Osteocyte (in vitro differentiated cells): ENCODE data around the gene DDX39A. TPM values are rescaled to one million over a fixed set of nuclear protein-coding genes. Genes with fewer than 3 reads are reported as not detected.

Experiments
- DNase-seq: peaks from one replicate; pipeline ENCODE4 v3.0.0; 2021; ENCODE audit warnings: mixed read lengths; ENCODE audit not compliant: unreplicated experiment; ENCODE audit errors: extremely low spot score
- H3K27ac Mint-ChIP-seq: one replicate; pipeline ENCODE4 v1.8.0; 2021; ENCODE audit warnings: mild to moderate bottlenecking, mixed read lengths; ENCODE audit not compliant: unreplicated experiment
- H3K27me3 Mint-ChIP-seq: one replicate; pipeline ENCODE4 v1.8.0; 2021; ENCODE audit warnings: mixed read lengths; ENCODE audit not compliant: unreplicated experiment
- H3K36me3 Mint-ChIP-seq: one replicate; pipeline ENCODE4 v1.8.0; 2021; ENCODE audit warnings: mixed read lengths; ENCODE audit not compliant: unreplicated experiment
- H3K4me1 Mint-ChIP-seq: one replicate; pipeline ENCODE4 v1.8.0; 2021; ENCODE audit warnings: mixed read lengths; ENCODE audit not compliant: unreplicated experiment
- H3K4me3 Mint-ChIP-seq: one replicate; pipeline ENCODE4 v1.8.0; 2021; ENCODE audit warnings: mild to moderate bottlenecking, moderate library complexity, mixed read lengths; ENCODE audit not compliant: unreplicated experiment
- H3K9me3 Mint-ChIP-seq: one replicate; pipeline ENCODE4 v1.8.0; 2021; ENCODE audit warnings: mixed read lengths; ENCODE audit not compliant: unreplicated experiment
- total RNA-seq: library from RNA; stranded (reverse); gene quantifications from 2 replicates; pipeline ENCODE4 v1.2.1, GENCODE V29; 2021
- TF ChIP-seq, protein P1 (sequence below): fragments of 200-600 bp; sonication (generic); IDR thresholded peaks from 2 replicates; pipeline ENCODE4 v1.5.0; 2021; ENCODE audit warnings: antibody characterized with exemption, mild to moderate bottlenecking, moderate library complexity

DDX39A gene
- total RNA-seq, 1 donor from 2014 or later, result 71.0 TPM

DNA sequence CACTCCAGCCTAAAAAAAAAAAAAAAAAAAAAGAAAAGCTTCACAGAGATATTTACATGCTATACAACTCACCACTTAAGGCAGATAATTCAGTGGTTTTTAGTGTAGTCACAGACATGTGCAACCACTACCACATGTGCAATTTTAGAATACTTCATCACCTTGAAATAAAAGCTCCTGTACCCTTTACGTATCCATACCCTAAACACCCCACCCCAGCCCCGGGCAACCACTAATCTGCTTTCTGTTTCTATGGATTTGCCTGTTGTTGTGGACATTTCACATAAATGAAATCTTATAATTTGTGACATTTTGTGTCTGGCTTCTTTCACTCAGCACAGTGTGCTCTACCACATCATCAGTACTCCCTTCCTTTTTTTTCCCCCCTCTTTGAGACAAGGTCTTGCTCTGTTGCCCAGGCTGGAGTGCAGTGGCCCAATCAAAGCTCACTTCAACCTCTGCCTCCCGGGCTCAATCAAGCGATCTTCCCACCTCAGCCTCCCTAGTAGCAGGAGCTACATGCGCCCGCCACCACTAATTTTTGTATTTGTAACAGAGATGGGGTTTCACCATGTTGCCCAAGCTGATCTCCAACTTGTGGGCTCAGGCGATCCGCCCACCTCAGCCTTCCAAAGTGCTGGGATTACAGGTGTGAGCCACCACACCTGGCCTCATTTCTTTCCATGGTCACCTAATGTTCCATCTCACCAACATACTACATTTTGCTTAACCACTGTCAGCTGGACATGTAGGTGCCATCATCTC lies 4.0 kb downstream of the DDX39A start:
- H3K9me3 Mint-ChIP-seq, result no peaks in the 10 kb centered on the region
- no peaks in the 10 kb centered on the region for H3K27me3 Mint-ChIP-seq
- H3K4me1 Mint-ChIP-seq, result peaks cover 52% of the 10 kb centered on the region
- H3K27ac Mint-ChIP-seq, result peak overlapping the region; percentile 50
- no peak for DNase-seq
- no peak overlapping the region for H3K4me3 Mint-ChIP-seq
- TF ChIP-seq, protein P1, sequence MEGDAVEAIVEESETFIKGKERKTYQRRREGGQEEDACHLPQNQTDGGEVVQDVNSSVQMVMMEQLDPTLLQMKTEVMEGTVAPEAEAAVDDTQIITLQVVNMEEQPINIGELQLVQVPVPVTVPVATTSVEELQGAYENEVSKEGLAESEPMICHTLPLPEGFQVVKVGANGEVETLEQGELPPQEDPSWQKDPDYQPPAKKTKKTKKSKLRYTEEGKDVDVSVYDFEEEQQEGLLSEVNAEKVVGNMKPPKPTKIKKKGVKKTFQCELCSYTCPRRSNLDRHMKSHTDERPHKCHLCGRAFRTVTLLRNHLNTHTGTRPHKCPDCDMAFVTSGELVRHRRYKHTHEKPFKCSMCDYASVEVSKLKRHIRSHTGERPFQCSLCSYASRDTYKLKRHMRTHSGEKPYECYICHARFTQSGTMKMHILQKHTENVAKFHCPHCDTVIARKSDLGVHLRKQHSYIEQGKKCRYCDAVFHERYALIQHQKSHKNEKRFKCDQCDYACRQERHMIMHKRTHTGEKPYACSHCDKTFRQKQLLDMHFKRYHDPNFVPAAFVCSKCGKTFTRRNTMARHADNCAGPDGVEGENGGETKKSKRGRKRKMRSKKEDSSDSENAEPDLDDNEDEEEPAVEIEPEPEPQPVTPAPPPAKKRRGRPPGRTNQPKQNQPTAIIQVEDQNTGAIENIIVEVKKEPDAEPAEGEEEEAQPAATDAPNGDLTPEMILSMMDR, result no peak
- peaks cover 19% of the 10 kb centered on the region for H3K36me3 Mint-ChIP-seq

DNA sequence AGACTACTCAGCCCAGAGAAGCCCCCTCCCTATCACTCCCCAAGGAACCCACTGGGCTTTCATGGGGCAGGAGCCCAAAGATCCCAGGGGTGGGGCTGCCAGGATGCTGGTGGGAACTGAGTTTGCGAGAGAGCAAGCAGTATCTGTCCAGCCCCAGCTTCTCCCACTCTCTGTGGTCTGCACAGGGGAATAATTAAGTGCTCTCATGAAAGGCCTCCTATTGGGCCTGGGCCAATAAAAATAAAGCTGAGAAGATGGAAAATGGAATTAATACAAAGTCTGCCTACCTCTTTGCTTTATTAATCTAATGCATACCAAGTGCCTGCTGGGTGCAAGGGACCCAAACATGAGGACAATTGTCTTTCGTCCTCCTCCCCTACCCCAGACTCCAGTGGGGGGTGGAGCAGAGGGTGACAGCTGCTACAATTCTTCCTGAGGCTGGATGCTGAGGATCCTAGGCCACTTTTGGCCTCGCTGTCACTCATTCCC lies 5.4 kb downstream of the DDX39A start:
- DNase-seq, result no peak

GRCh38 chr19:14412996-14413692 lies 6.0 kb downstream of the DDX39A start:
- H3K4me3 Mint-ChIP-seq, result peak overlapping the region; percentile 51

More for the DNA sequence above, 5.4 kb downstream of the DDX39A start:
- TF ChIP-seq, protein P1, result no peak
- Mint-ChIP-seq H3K9me3 (no peaks in the 10 kb centered on the region), H3K4me1 (peaks cover 45% of the 10 kb centered on the region), H3K27ac (peak overlapping the region; percentile 84), H3K4me3 (peak overlapping the region; percentile 51), H3K27me3 (no peaks in the 10 kb centered on the region), H3K36me3 (peaks cover 28% of the 10 kb centered on the region)

GRCh38 chr19:14412324-14412995 lies 6.7 kb downstream of the DDX39A start:
- no peak for DNase-seq
- Mint-ChIP-seq H3K36me3 (peaks cover 36% of the 10 kb centered on the region), H3K27ac (no peak overlapping the region), H3K4me1 (peaks cover 38% of the 10 kb centered on the region), H3K9me3 (no peaks in the 10 kb centered on the region), H3K27me3 (no peaks in the 10 kb centered on the region), H3K4me3 (no peak overlapping the region)
- TF ChIP-seq, protein P1, result no peak

More at GRCh38 chr19:14412996-14413692, 6.0 kb downstream of the DDX39A start:
- peak overlapping the region; percentile 84 for H3K27ac Mint-ChIP-seq
- DNase-seq, result no peak
- TF ChIP-seq, protein P1, result no peak
- peaks cover 45% of the 10 kb centered on the region for H3K4me1 Mint-ChIP-seq
- peaks cover 33% of the 10 kb centered on the region for H3K36me3 Mint-ChIP-seq
- H3K9me3 Mint-ChIP-seq, result no peaks in the 10 kb centered on the region
- no peaks in the 10 kb centered on the region for H3K27me3 Mint-ChIP-seq

DNA sequence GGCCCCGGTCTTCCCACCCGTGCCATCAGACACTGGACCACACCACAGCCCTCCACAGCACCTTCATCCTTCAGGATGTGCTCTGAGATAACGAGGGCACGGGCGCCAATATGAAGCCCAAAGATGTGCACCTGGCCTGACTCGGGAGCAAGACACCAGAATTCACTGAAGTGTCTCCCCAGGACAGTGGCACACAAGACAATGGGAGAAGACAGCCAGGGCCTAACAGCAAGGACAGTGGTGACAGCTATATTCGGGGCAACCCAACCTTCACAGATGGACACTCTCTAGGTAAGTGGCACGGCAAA lies 7.2 kb downstream of the DDX39A start:
- peaks cover 39% of the 10 kb centered on the region for H3K36me3 Mint-ChIP-seq
- no peaks in the 10 kb centered on the region for H3K9me3 Mint-ChIP-seq
- peaks cover 35% of the 10 kb centered on the region for H3K4me1 Mint-ChIP-seq
- TF ChIP-seq, protein P1, result no peak
- DNase-seq, result no peak
- no peaks in the 10 kb centered on the region for H3K27me3 Mint-ChIP-seq
- no peak overlapping the region for H3K4me3 Mint-ChIP-seq
- H3K27ac Mint-ChIP-seq, result no peak overlapping the region
